GM19468 (cell line): Measurements from ENCODE around the gene ANXA8L1.
"Not testable (repeated sequence)": the region's sequence is repeated elsewhere in the genome, so short reads cannot be mapped to it uniquely, and the experiment has no call there.

ENCODE experiments used
- ATAC-seq: cut with Tn5 transposase; IDR thresholded peaks from one replicate; pipeline ENCODE4 v1.9.1; 2021; ENCODE audit warnings: mild to moderate bottlenecking, moderate library complexity, moderate number of reproducible peaks; ENCODE audit not compliant: unreplicated experiment; ENCODE audit errors: extremely low read depth

The ANXA8L1 gene

GRCh38 chr10:46375406-46375805 lies at the start of gene ANXA8L1:
Gene ANXA8L1 (plus strand): TSS chr10:46375776. CDS start chr10:46375852, 76 bp downstream.
- ATAC-seq, result not testable (repeated sequence)

- no peak for ATAC-seq
Observed at GRCh38 chr10:46326066-46326465, 49.5 kb upstream of the ANXA8L1 start.

GRCh38 chr10:46326971-46327370 lies 48.6 kb upstream of the ANXA8L1 start:
- ATAC-seq, result no peak

GRCh38 chr10:46327685-46328084 lies 47.9 kb upstream of the ANXA8L1 start:
- no peak for ATAC-seq

GRCh38 chr10:46328853-46329689 lies 46.5 kb upstream of the ANXA8L1 start:
- ATAC-seq, result no peak

- no peak for ATAC-seq
Observed at GRCh38 chr10:46329690-46330016, 45.9 kb upstream of the ANXA8L1 start.

GRCh38 chr10:46330894-46331293 lies 44.7 kb upstream of the ANXA8L1 start:
- no peak for ATAC-seq

GRCh38 chr10:46365484-46365883 lies 10.1 kb upstream of the ANXA8L1 start:
- ATAC-seq, result not testable (repeated sequence)

- ATAC-seq, result not testable (repeated sequence)
Observed at GRCh38 chr10:46367209-46367608, 8.4 kb upstream of the ANXA8L1 start.

- ATAC-seq, result not testable (repeated sequence)
Observed at GRCh38 chr10:46367666-46368240, 7.8 kb upstream of the ANXA8L1 start.

GRCh38 chr10:46368956-46369355 lies 6.6 kb upstream of the ANXA8L1 start:
- not testable (repeated sequence) for ATAC-seq

GRCh38 chr10:46374410-46374809 lies 1.2 kb upstream of the ANXA8L1 start:
- not testable (repeated sequence) for ATAC-seq

- ATAC-seq, result not testable (repeated sequence)
Observed at GRCh38 chr10:46377022-46377421, 1.4 kb downstream of the ANXA8L1 start.

GRCh38 chr10:46377651-46378050 lies 2.1 kb downstream of the ANXA8L1 start:
- not testable (repeated sequence) for ATAC-seq

- not testable (repeated sequence) for ATAC-seq
Observed at GRCh38 chr10:46378108-46378507, 2.5 kb downstream of the ANXA8L1 start.

GRCh38 chr10:46379233-46379848 lies 3.8 kb downstream of the ANXA8L1 start:
- not testable (repeated sequence) for ATAC-seq

GRCh38 chr10:46385858-46386257 lies 10.3 kb downstream of the ANXA8L1 start:
- ATAC-seq, result not testable (repeated sequence)

GRCh38 chr10:46386694-46387093 lies 11.1 kb downstream of the ANXA8L1 start:
- ATAC-seq, result not testable (repeated sequence)

GRCh38 chr10:46387309-46387902 lies 11.8 kb downstream of the ANXA8L1 start:
- not testable (repeated sequence) for ATAC-seq

- ATAC-seq, result not testable (repeated sequence)
Observed at GRCh38 chr10:46391422-46391821, 15.8 kb downstream of the ANXA8L1 start.
